Astrocyte (in vitro differentiated cells and primary cell): ENCODE data around the gene SETD7. TPM values are rescaled to one million over a fixed set of nuclear protein-coding genes. Genes with fewer than 3 reads are reported as not detected.

ENCODE experiments used
- DNase-seq: peaks from one replicate; pipeline ENCODE4 v3.0.0-alpha.2; 2010; ENCODE audit warnings: low read depth
- FAIRE-seq: peaks from 2 replicates; lab custom pipeline; 2011; peaks lifted over from hg19 to GRCh38; lab: Jason Lieb, UNC
- H2AFZ ChIP-seq: 2 replicates; pipeline ENCODE4 v1.6.0; 2012; ENCODE audit warnings: low read depth, low read length, inconsistent platforms
- H3K27ac ChIP-seq: 2 replicates; pipeline ENCODE4 v1.5.1; 2011; ENCODE audit warnings: low read depth, low read length, inconsistent platforms
- H3K27me3 ChIP-seq: 2 replicates; pipeline ENCODE4 v1.6.0; 2011; ENCODE audit warnings: low read length, inconsistent platforms; ENCODE audit not compliant: insufficient read depth
- H3K36me3 ChIP-seq: 2 replicates; pipeline ENCODE4 v1.5.1; 2011; ENCODE audit warnings: low read length, inconsistent platforms; ENCODE audit not compliant: insufficient read depth
- H3K4me1 ChIP-seq: 2 replicates; pipeline ENCODE4 v1.5.1; 2011; ENCODE audit warnings: low read length, inconsistent platforms; ENCODE audit not compliant: insufficient read depth
- H3K4me2 ChIP-seq: 2 replicates; pipeline ENCODE4 v1.6.0; 2012; ENCODE audit warnings: low read length, inconsistent platforms
- H3K4me3 ChIP-seq: 2 replicates; pipeline ENCODE4 v1.5.1; 2011; ENCODE audit warnings: low read depth, mild to moderate bottlenecking, low read length, inconsistent platforms; ENCODE audit not compliant: insufficient read depth
- H3K79me2 ChIP-seq: 2 replicates; pipeline ENCODE4 v1.6.0; 2012; ENCODE audit warnings: mild to moderate bottlenecking, low read length, inconsistent platforms; ENCODE audit not compliant: insufficient read depth
- H3K9ac ChIP-seq: 2 replicates; pipeline ENCODE4 v1.6.0; 2012; ENCODE audit warnings: mild to moderate bottlenecking, low read length, inconsistent platforms
- H3K9me3 ChIP-seq: 2 replicates; pipeline ENCODE4 v1.5.1; 2012; ENCODE audit warnings: low read depth, mild to moderate bottlenecking, low read length, inconsistent platforms; ENCODE audit not compliant: insufficient read depth
- H4K20me1 ChIP-seq: 2 replicates; pipeline ENCODE4 v1.6.0; 2012; ENCODE audit warnings: low read length, inconsistent platforms; ENCODE audit not compliant: insufficient read depth
- H3K27ac Mint-ChIP-seq: one replicate; pipeline ENCODE4 v1.8.0; 2021; ENCODE audit warnings: mild to moderate bottlenecking, mixed read lengths; ENCODE audit not compliant: unreplicated experiment
- H3K27me3 Mint-ChIP-seq: one replicate; pipeline ENCODE4 v1.8.0; 2021; ENCODE audit warnings: low read depth, mixed read lengths; ENCODE audit not compliant: unreplicated experiment
- H3K36me3 Mint-ChIP-seq: one replicate; pipeline ENCODE4 v1.8.0; 2021; ENCODE audit warnings: low read depth, mixed read lengths; ENCODE audit not compliant: unreplicated experiment
- H3K4me1 Mint-ChIP-seq: one replicate; pipeline ENCODE4 v1.8.0; 2021; ENCODE audit warnings: low read depth, mixed read lengths; ENCODE audit not compliant: unreplicated experiment
- H3K4me3 Mint-ChIP-seq: one replicate; pipeline ENCODE4 v1.8.0; 2021; ENCODE audit warnings: mild to moderate bottlenecking, moderate library complexity, mixed read lengths; ENCODE audit not compliant: unreplicated experiment
- H3K9me3 Mint-ChIP-seq: one replicate; pipeline ENCODE4 v1.8.0; 2021; ENCODE audit warnings: mild to moderate bottlenecking, mixed read lengths; ENCODE audit not compliant: unreplicated experiment
- CTCF ChIP-seq: IDR thresholded peaks from 2 replicates; pipeline ENCODE4 v1.5.1; 2011; ENCODE audit warnings: low read depth, mild to moderate bottlenecking, inconsistent platforms, low read length, moderate library complexity; ENCODE audit not compliant: insufficient read depth
- EZH2 ChIP-seq: IDR thresholded peaks from 2 replicates; pipeline ENCODE4 v1.6.1; 2012; ENCODE audit warnings: mild to moderate bottlenecking, low read length, inconsistent platforms; ENCODE audit not compliant: insufficient read depth
- total RNA-seq: library from RNA; stranded (reverse); gene quantifications from 2 replicates; pipeline ENCODE4 v1.2.1, GENCODE V29; 2021

Gene SETD7
- total RNA-seq, 1 donor from 2014 or later, result 55.0 TPM

- Histone ChIP-seq H3K4me2 (no peak overlapping the region), H3K79me2 (peaks cover 83% of the 10 kb centered on the region), H4K20me1 (peaks cover 68% of the 10 kb centered on the region), H3K27me3 (no peaks in the 10 kb centered on the region), H2AFZ (no peak overlapping the region), H3K9me3 (no peaks in the 10 kb centered on the region), H3K27ac (no peak overlapping the region), H3K36me3 (no peaks in the 10 kb centered on the region), H3K9ac (no peak overlapping the region), H3K4me3 (no peak overlapping the region), H3K4me1 (peaks cover under 1% of the 10 kb centered on the region)
- Mint-ChIP-seq H3K9me3 (no peaks in the 10 kb centered on the region), H3K36me3 (peaks cover 8% of the 10 kb centered on the region), H3K4me1 (peaks cover 39% of the 10 kb centered on the region), H3K27ac (no peak overlapping the region), H3K4me3 (peak overlapping the region; percentile 35), H3K27me3 (no peaks in the 10 kb centered on the region)
- TF ChIP-seq EZH2 (no peak), CTCF (no peak)
- no peak for DNase-seq
- no peak for FAIRE-seq
These were observed 94.9 kb downstream of the SETD7 start for GRCh38 chr4:139461022-139461628.

- Histone ChIP-seq H3K9ac (no peak overlapping the region), H3K4me3 (no peak overlapping the region), H2AFZ (no peak overlapping the region), H4K20me1 (peaks cover 68% of the 10 kb centered on the region), H3K9me3 (no peaks in the 10 kb centered on the region), H3K36me3 (no peaks in the 10 kb centered on the region), H3K4me2 (no peak overlapping the region), H3K79me2 (peaks cover 83% of the 10 kb centered on the region), H3K4me1 (peaks cover 6% of the 10 kb centered on the region), H3K27ac (no peak overlapping the region), H3K27me3 (no peaks in the 10 kb centered on the region)
- Mint-ChIP-seq H3K27ac (no peak overlapping the region), H3K36me3 (peaks cover 8% of the 10 kb centered on the region), H3K27me3 (no peaks in the 10 kb centered on the region), H3K9me3 (no peaks in the 10 kb centered on the region), H3K4me3 (no peak overlapping the region), H3K4me1 (peaks cover 41% of the 10 kb centered on the region)
- TF ChIP-seq CTCF, result no peak
- no peak for TF ChIP-seq EZH2
- DNase-seq (no peak), FAIRE-seq (no peak)
These were observed 95.5 kb downstream of the SETD7 start for GRCh38 chr4:139460565-139460964.

- Histone ChIP-seq H3K36me3 (no peaks in the 10 kb centered on the region), H2AFZ (no peak overlapping the region), H3K79me2 (peaks cover 90% of the 10 kb centered on the region), H3K9me3 (no peaks in the 10 kb centered on the region), H3K4me1 (peaks cover 12% of the 10 kb centered on the region), H4K20me1 (peaks cover 74% of the 10 kb centered on the region), H3K9ac (no peak overlapping the region), H3K4me2 (no peak overlapping the region), H3K27ac (no peak overlapping the region), H3K27me3 (no peaks in the 10 kb centered on the region), H3K4me3 (no peak overlapping the region)
- FAIRE-seq, result no peak
- Mint-ChIP-seq H3K4me1 (peaks cover 42% of the 10 kb centered on the region), H3K27me3 (no peaks in the 10 kb centered on the region), H3K27ac (no peak overlapping the region), H3K9me3 (no peaks in the 10 kb centered on the region), H3K4me3 (no peak overlapping the region), H3K36me3 (peaks cover 8% of the 10 kb centered on the region)
- no peak for TF ChIP-seq CTCF
- TF ChIP-seq EZH2, result no peak
- no peak for DNase-seq
These were observed 97.0 kb downstream of the SETD7 start for GRCh38 chr4:139458999-139459398.
